NCI-H187 (cell line): Measurements from ENCODE around the gene TLE3.

Experiments used
- DNase-seq, 2 experiments: peaks; one replicate each; lab custom pipeline; 2025; lab: John Stamatoyannopoulos, UW

TLE3 gene

GRCh38 chr15:70083946-70084345 lies 13.8 kb downstream of the TLE3 start:
- no peak for DNase-seq

- DNase-seq = no peak
These were observed 14.3 kb downstream of the TLE3 start for GRCh38 chr15:70083418-70083817.

GRCh38 chr15:70082281-70082900 lies 15.3 kb downstream of the TLE3 start:
- no peak for DNase-seq

GRCh38 chr15:70081612-70082011 lies 16.1 kb downstream of the TLE3 start:
- no peak for DNase-seq

GRCh38 chr15:70080347-70080746 lies 17.4 kb downstream of the TLE3 start:
- no peak for DNase-seq

GRCh38 chr15:70079888-70080287 lies 17.8 kb downstream of the TLE3 start:
- DNase-seq = no peak

GRCh38 chr15:70078578-70079417 lies 18.9 kb downstream of the TLE3 start:
- no peak for DNase-seq

GRCh38 chr15:70077188-70078147 lies 20.2 kb downstream of the TLE3 start:
- DNase-seq = no peak

GRCh38 chr15:70074380-70074779 lies 23.3 kb downstream of the TLE3 start:
- DNase-seq = no peak

GRCh38 chr15:70072479-70072878 lies 25.2 kb downstream of the TLE3 start:
- no peak for DNase-seq

GRCh38 chr15:70071799-70072198 lies 25.9 kb downstream of the TLE3 start:
- no peak for DNase-seq

- DNase-seq = no peak
These were observed 28.0 kb downstream of the TLE3 start for GRCh38 chr15:70069716-70070115.

GRCh38 chr15:70068783-70069565 lies 28.7 kb downstream of the TLE3 start:
- DNase-seq = no peak

- no peak for DNase-seq
These were observed 30.0 kb downstream of the TLE3 start for GRCh38 chr15:70067681-70068080.

GRCh38 chr15:70067011-70067410 lies 30.7 kb downstream of the TLE3 start:
- no peak for DNase-seq

GRCh38 chr15:70066447-70066846 lies 31.3 kb downstream of the TLE3 start:
- no peak for DNase-seq

- no peak for DNase-seq
These were observed 31.7 kb downstream of the TLE3 start for GRCh38 chr15:70066004-70066403.

- no peak for DNase-seq
These were observed 32.6 kb downstream of the TLE3 start for GRCh38 chr15:70065006-70065722.

- DNase-seq = no peak
These were observed 33.3 kb downstream of the TLE3 start for GRCh38 chr15:70064441-70064840.

GRCh38 chr15:70063980-70064379 lies 33.7 kb downstream of the TLE3 start:
- DNase-seq = no peak
